SIG-M5 (cell line): Measurements from ENCODE around the gene GPR75.
"Not testable (repeated sequence)": the region's sequence is repeated elsewhere in the genome, so short reads cannot be mapped to it uniquely, and the experiment has no call there.

Experiments used
- DNase-seq: peaks from one replicate; lab custom pipeline; 2025; lab: John Stamatoyannopoulos, UW

Gene GPR75

GRCh38 chr2:53852532-53852931, 7.2 kb downstream of the GPR75 start:
- DNase-seq, result no peak

- DNase-seq, result not testable (repeated sequence)
Observed at GRCh38 chr2:53851052-53851757, 8.6 kb downstream of the GPR75 start.

- DNase-seq, result no peak
Observed at GRCh38 chr2:53848062-53848461, 11.7 kb downstream of the GPR75 start.

- no peak for DNase-seq
Observed at GRCh38 chr2:53843595-53843994, 16.2 kb downstream of the GPR75 start.

GRCh38 chr2:53842891-53843290, 16.9 kb downstream of the GPR75 start:
- DNase-seq, result no peak

GRCh38 chr2:53841651-53842050, 18.1 kb downstream of the GPR75 start:
- DNase-seq, result not testable (repeated sequence)

- DNase-seq, result no peak
Observed at GRCh38 chr2:53840580-53840979, 19.2 kb downstream of the GPR75 start.

GRCh38 chr2:53829980-53830290, 29.8 kb downstream of the GPR75 start:
- DNase-seq, result not testable (repeated sequence)

GRCh38 chr2:53829273-53829979, 30.3 kb downstream of the GPR75 start:
- DNase-seq, result no peak

- DNase-seq, result no peak
Observed at GRCh38 chr2:53828331-53828730, 31.4 kb downstream of the GPR75 start.

GRCh38 chr2:53827398-53828175, 32.2 kb downstream of the GPR75 start:
- DNase-seq, result no peak

GRCh38 chr2:53826587-53827397, 33.0 kb downstream of the GPR75 start:
- no peak for DNase-seq

- DNase-seq, result no peak
Observed at GRCh38 chr2:53826030-53826410, 33.7 kb downstream of the GPR75 start.

- not testable (repeated sequence) for DNase-seq
Observed at GRCh38 chr2:53823639-53824038, 36.1 kb downstream of the GPR75 start.

GRCh38 chr2:53821810-53822209, 38.0 kb downstream of the GPR75 start:
- DNase-seq, result no peak

- DNase-seq, result no peak
Observed at GRCh38 chr2:53820711-53821110, 39.1 kb downstream of the GPR75 start.

- DNase-seq, result no peak
Observed at GRCh38 chr2:53820048-53820447, 39.7 kb downstream of the GPR75 start.

- no peak for DNase-seq
Observed at GRCh38 chr2:53819634-53820033, 40.1 kb downstream of the GPR75 start.

GRCh38 chr2:53818854-53819435, 40.8 kb downstream of the GPR75 start:
- DNase-seq, result no peak

- no peak for DNase-seq
Observed at GRCh38 chr2:53813151-53813550, 46.6 kb downstream of the GPR75 start.

GRCh38 chr2:53811601-53812000, 48.2 kb downstream of the GPR75 start:
- DNase-seq, result no peak
